ENCODE measurements around the gene CABP1. TPM values are rescaled to one million over a fixed set of nuclear protein-coding genes. Genes with fewer than 3 reads are reported as not detected.
A peak's percentile ranks its signal among the peaks of the same experiment; 100 is the strongest.

Gene CABP1
- total RNA-seq, 2 experiments from 2014 or later, result 0.25 to 0.45 TPM

DNA sequence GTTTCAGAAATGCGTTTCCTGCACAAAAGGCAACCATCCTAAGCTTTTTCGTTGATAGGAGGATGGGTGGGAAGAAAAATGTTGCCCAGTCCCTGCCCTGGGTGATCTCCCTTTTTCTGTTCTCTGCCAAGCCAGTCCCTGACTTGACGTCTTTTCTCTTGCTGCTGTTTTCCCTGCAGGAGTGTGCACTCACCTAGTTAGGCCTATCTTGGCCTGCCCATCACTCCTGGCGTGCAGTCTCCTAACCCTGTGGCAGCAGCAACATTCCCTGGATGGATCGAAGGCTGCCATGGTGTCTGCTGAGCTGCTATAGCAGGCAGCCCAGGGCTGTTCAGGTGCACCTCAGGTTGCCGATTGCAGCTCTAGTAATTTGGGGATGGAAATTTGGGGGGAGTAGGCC lies 71.0 kb downstream of the CABP1 start:
- no peaks in the 10 kb centered on the region for H3K27me3 Mint-ChIP-seq
- H3K36me3 Mint-ChIP-seq (ENCODE audit: low read depth), result peaks cover 25% of the 10 kb centered on the region
- ChIA-PET POLR2A (interaction anchor here (0.8 to 2.7 kb wide), 10 partner anchors 11 to 260 kb away, joined by 3 to 24 read pairs (median 4); partner anchors contain the start of genes ACADS, CABP1, MLEC and POP5), CTCF (interaction anchor here (1.2 to 6.4 kb wide), 4 partner anchors 24 to 261 kb away, joined by 3 to 57 read pairs (median 7); partner anchors contain the start of genes MLEC and POP5)
- no peaks in the 10 kb centered on the region for H3K9me3 Mint-ChIP-seq
- no peak for DNase-seq
- H3K27ac Mint-ChIP-seq, result peak overlapping the region; percentile 65
- peaks cover 34% of the 10 kb centered on the region for H3K4me1 Mint-ChIP-seq
- peak overlapping the region; percentile 84 for H3K4me3 Mint-ChIP-seq

DNA sequence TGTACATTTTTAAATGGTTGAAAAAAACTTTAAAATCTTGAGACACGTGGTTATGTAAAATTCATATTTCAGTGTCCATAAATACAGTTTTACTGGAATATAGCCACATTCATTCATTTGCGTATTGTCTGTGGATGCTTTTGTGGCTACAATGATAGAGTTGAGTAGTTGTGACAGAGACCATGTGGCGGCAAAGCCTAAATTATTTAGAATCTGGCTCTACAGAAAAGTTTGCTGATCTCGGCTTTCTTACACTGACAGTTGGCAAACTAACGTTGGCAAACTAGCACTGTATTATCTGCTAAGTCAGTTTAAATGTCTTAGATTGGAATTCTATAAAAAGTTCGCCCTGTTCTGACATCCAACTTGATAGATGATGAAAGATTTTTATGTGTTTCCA lies 72.2 kb downstream of the CABP1 start:
- POLR2A ChIA-PET, result interaction anchor here (2.4 kb wide), 1 partner anchor 132 kb away, joined by 11 read pairs; the partner anchor contains the start of gene POP5

DNA sequence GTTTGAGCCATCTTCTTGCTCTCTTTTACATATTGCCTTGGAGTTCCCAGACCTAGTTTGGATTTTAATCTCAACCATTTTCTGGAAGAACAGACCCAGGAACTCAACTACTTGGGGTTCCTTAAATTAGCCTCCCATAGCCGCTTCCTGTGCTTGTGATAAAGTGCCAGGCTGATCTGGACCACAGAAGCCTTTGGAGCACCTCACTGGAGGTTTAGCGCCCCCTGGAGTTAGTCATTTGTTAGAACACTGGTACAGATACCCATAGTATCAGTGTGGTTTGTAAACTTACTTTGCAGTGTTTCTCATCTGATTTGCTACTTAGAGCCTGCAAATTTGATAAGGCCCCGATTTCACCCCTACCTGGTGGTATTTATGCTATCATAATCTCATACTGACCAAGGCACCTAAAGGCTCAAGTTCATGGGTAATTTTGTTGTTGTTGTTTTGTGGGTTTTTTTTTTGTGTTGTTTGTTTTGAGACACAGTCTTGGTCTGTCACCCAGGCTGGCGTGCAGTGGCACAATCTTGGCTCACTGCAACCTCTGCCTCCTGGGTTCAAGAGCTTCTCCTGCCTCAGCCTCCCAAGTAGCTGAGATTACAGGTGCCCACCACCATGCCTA lies 73.5 kb downstream of the CABP1 start:
- H3K4me1 Mint-ChIP-seq, result peaks cover 43% of the 10 kb centered on the region
- CTCF ChIA-PET, result interaction anchor here (0.7 to 2.2 kb wide), 6 partner anchors 17 to 131 kb away, joined by 3 to 9 read pairs (median 3); no protein-coding TSS in a partner anchor
- no peaks in the 10 kb centered on the region for H3K9me3 Mint-ChIP-seq
- peaks cover 42% of the 10 kb centered on the region for H3K36me3 Mint-ChIP-seq (ENCODE audit: low read depth)
- no peak overlapping the region for H3K27ac Mint-ChIP-seq
- POLR2A ChIA-PET, result no interaction called here
- DNase-seq, result peak; percentile 74
- no peak overlapping the region for H3K4me3 Mint-ChIP-seq
- no peaks in the 10 kb centered on the region for H3K27me3 Mint-ChIP-seq

More for the DNA sequence above, 72.2 kb downstream of the CABP1 start:
- Mint-ChIP-seq H3K4me3 (no peak overlapping the region), H3K27ac (no peak overlapping the region), H3K36me3 (ENCODE audit: low read depth) (peaks cover 33% of the 10 kb centered on the region), H3K27me3 (no peaks in the 10 kb centered on the region), H3K4me1 (peaks cover 34% of the 10 kb centered on the region), H3K9me3 (no peaks in the 10 kb centered on the region)
- no peak for DNase-seq
- CTCF ChIA-PET, result interaction anchor here (1.5 to 6.4 kb wide), 3 partner anchors 64 to 259 kb away, joined by 4 to 57 read pairs (median 10); partner anchors contain the start of gene POP5

Other genes with a start within 250 kb of the CABP1 start
- gene COX6A1, start 202.5 kb upstream of the CABP1 start, total RNA-seq, result 100 to 1,000 TPM; 318 to 323 TPM
- gene TRIAP1, start 194.2 kb upstream of the CABP1 start, total RNA-seq, result 10 to 100 TPM; 20.6 to 21.6 TPM
- gene GATC, start 194.2 kb upstream of the CABP1 start, total RNA-seq, result 10 to 100 TPM; 28.6 to 29.5 TPM
- gene SRSF9, start 170.9 kb upstream of the CABP1 start, total RNA-seq, result 100 to 1,000 TPM; 175 to 180 TPM
- 100 to 1,000 TPM; 209 to 216 TPM for gene DYNLL1, start 144.5 kb upstream of the CABP1 start, total RNA-seq
- gene COQ5, start 111.5 kb upstream of the CABP1 start, total RNA-seq, result 10 to 100 TPM; 30.3 to 30.8 TPM
- gene RNF10, start 106.3 kb upstream of the CABP1 start, total RNA-seq, result 100 to 1,000 TPM; 225 to 229 TPM
- 10 to 100 TPM; 37.6 to 38.8 TPM for gene POP5, start 59.2 kb upstream of the CABP1 start, total RNA-seq
- gene MLEC, start 46.5 kb downstream of the CABP1 start, total RNA-seq, result 10 to 100 TPM; 81.1 to 97.8 TPM
- gene UNC119B, start 69.8 kb downstream of the CABP1 start, total RNA-seq, result 10 to 100 TPM; 22.4 to 23.6 TPM
- gene ACADS, start 85.2 kb downstream of the CABP1 start, total RNA-seq, result 10 to 100 TPM; 13.7 to 14.9 TPM

Data from activated CD4-positive, alpha-beta memory T cell treated with anti-CD3 and anti-CD28 coated beads, Interleukin-2, amount 10 ng/mL, durations not matched to agents 7 days and 5 days (primary cell).